SU-DHL-6 (cell line): ENCODE results near the gene KCNG4.

Experiments
- EZH2phosphoT487 ChIP-seq: fragments of 200-600 bp; sonication (generic), shearing (Covaris generic); conservative IDR thresholded peaks from 2 replicates; pipeline ENCODE4 v1.6.1; 2018; ENCODE audit warnings: mild to moderate bottlenecking, antibody characterized with exemption, low read length, moderate library complexity, mixed read lengths
- TF ChIP-seq, protein P1 (sequence below): fragments of 200-600 bp; sonication (generic); IDR thresholded peaks from one replicate; pipeline ENCODE4 v1.5.1; 2017; ENCODE audit warnings: antibody characterized with exemption, mild to moderate bottlenecking, low read length, moderate library complexity; ENCODE audit not compliant: insufficient read depth, poor library complexity, severe bottlenecking

DNA sequence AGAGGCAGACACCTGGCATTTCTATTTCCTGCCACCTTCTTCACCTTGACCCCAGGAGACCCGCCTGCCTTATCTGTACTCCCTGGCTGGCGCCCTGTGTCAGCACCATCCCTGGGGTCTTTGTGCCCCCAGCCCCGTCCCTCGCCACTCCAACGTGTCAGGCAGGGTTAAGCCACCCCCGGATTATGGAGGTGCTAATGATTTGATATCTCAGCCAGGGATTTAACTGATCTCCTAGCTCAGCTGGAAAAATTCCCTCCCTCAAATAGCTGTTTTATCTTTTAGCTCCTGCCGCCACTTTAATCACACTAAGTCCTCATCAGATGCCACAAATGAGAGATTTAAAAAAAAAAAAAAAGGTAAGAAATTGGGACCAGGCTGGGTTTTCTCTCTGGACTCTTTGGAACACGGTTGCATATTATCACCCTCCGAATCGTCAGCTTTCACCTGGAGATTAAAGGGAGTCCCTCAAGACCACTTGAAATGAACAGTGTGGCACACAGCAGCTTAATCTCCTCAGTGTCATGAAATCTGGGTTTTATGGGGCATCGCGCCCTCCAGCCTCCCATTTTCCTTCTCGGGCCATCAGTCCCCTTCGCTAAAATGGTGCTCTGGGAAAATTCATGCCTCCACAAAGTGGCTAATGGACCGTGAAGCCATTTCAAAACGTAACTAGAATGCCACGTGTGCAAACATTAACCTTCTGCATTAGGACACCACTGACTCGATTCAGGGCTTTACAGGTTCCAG is 28.7 kb upstream of the KCNG4 start:
- TF ChIP-seq, protein P1, sequence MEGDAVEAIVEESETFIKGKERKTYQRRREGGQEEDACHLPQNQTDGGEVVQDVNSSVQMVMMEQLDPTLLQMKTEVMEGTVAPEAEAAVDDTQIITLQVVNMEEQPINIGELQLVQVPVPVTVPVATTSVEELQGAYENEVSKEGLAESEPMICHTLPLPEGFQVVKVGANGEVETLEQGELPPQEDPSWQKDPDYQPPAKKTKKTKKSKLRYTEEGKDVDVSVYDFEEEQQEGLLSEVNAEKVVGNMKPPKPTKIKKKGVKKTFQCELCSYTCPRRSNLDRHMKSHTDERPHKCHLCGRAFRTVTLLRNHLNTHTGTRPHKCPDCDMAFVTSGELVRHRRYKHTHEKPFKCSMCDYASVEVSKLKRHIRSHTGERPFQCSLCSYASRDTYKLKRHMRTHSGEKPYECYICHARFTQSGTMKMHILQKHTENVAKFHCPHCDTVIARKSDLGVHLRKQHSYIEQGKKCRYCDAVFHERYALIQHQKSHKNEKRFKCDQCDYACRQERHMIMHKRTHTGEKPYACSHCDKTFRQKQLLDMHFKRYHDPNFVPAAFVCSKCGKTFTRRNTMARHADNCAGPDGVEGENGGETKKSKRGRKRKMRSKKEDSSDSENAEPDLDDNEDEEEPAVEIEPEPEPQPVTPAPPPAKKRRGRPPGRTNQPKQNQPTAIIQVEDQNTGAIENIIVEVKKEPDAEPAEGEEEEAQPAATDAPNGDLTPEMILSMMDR: no peak
- no peak for TF ChIP-seq EZH2phosphoT487
